ENCODE measurements around the gene ZCCHC7. TPM values are rescaled to one million over a fixed set of nuclear protein-coding genes. Genes with fewer than 3 reads are reported as not detected.

ZCCHC7 gene
- total and polyA plus RNA-seq, 9 of the 15 experiments (the other 6 are each of a cell fraction or from before 2014, with no cell fraction given), result 34.1 to 68.9 (median 48.8) TPM

DNA sequence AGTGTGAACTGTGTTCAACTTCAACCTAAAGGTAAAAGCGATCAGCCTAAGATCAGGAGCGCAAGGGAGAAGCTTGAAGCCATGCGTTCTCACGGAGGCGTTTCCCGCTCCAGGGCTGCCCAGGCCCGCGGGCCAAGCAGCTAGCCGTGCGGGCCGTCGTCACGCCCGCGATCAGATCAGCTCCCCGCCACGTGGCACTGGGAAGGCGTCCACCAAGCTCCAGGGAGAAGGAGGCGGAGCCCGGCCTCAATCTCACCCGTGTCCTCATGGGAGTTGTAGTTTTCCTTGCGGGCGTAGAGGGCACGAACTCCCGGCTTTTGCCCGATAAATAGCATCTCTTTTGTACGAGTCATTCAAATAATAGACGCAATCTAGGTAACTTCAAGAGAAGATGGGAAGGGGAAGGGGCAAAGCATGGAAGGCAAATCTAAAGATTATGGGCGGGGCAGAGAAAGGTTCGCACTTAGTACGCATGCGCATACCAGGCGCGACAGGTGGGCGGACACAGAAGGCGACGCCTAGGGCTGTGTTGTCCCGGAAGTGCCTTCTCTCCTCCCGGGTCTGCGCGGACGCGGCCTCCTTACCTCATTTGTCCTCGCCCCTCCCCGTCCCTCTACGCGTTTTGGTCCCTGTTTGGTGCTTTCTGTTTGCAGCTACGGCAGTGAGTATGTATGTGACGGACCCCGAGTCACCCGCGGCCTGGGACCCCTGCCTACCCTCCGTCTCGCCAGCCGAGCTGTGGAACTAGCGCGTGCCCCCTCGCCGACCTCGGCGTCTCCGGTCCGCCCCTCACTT is 40.8 kb upstream of the ZCCHC7 start (continued):
- TF ChIP-seq ZNF589 (CRISPR knock-in tag; IDR thresholded peaks at IDR 0.05; ENCODE audit: low read depth), result peak; percentile 57; the same call in 1 of the 2 replicates
- no peak for TF ChIP-seq FOXA1 (IDR thresholded peaks at IDR 0.05; ENCODE audit: borderline replicate concordance)
- no peak for TF ChIP-seq ZNF316 (IDR thresholded peaks at IDR 0.05)
- TF ChIP-seq, protein P1, sequence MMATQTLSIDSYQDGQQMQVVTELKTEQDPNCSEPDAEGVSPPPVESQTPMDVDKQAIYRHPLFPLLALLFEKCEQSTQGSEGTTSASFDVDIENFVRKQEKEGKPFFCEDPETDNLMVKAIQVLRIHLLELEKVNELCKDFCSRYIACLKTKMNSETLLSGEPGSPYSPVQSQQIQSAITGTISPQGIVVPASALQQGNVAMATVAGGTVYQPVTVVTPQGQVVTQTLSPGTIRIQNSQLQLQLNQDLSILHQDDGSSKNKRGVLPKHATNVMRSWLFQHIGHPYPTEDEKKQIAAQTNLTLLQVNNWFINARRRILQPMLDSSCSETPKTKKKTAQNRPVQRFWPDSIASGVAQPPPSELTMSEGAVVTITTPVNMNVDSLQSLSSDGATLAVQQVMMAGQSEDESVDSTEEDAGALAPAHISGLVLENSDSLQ (IDR thresholded peaks at IDR 0.05), result peak; percentile 36
- peak; percentile 84 for TF ChIP-seq GABPA (tag; conservative IDR thresholded peaks at IDR 0.05; ENCODE audit: low read depth)
- no peak for TF ChIP-seq PHTF2 (CRISPR knock-in tag; IDR thresholded peaks at IDR 0.05)
- peak; percentile 13 to 18; a peak in 1 of 4 replicates for TF ChIP-seq TRIM24 (IDR thresholded peaks at IDR 0.05)
- TF ChIP-seq, protein P2, sequence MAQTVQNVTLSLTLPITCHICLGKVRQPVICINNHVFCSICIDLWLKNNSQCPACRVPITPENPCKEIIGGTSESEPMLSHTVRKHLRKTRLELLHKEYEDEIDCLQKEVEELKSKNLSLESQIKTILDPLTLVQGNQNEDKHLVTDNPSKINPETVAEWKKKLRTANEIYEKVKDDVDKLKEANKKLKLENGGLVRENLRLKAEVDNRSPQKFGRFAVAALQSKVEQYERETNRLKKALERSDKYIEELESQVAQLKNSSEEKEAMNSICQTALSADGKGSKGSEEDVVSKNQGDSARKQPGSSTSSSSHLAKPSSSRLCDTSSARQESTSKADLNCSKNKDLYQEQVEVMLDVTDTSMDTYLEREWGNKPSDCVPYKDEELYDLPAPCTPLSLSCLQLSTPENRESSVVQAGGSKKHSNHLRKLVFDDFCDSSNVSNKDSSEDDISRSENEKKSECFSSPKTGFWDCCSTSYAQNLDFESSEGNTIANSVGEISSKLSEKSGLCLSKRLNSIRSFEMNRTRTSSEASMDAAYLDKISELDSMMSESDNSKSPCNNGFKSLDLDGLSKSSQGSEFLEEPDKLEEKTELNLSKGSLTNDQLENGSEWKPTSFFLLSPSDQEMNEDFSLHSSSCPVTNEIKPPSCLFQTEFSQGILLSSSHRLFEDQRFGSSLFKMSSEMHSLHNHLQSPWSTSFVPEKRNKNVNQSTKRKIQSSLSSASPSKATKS (CRISPR knock-in tag; IDR thresholded peaks at IDR 0.05), result no peak
- peak; percentile 88 for TF ChIP-seq GATA2 (CRISPR knock-in tag; IDR thresholded peaks at IDR 0.05)
- TF ChIP-seq NR2C2 (CRISPR knock-in tag; IDR thresholded peaks at IDR 0.05), result no peak; the same call in none of the 2 replicates
- peak; percentile 93; the same call in 1 of the 2 replicates for TF ChIP-seq NR2C2 (tag; IDR thresholded peaks at IDR 0.05)
- 0 out of 2 replicates have a peak, but pooled peaks have one; percentile 16 for TF ChIP-seq SIN3B (IDR thresholded peaks at IDR 0.05; ENCODE audit: low read depth)
- TF ChIP-seq, protein P3, sequence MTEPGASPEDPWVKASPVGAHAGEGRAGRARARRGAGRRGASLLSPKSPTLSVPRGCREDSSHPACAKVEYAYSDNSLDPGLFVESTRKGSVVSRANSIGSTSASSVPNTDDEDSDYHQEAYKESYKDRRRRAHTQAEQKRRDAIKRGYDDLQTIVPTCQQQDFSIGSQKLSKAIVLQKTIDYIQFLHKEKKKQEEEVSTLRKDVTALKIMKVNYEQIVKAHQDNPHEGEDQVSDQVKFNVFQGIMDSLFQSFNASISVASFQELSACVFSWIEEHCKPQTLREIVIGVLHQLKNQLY (CRISPR knock-in tag; conservative IDR thresholded peaks at IDR 0.05), result peak in 1 of 2 experiments; percentile 91; a peak in 1 of 4 replicates
- TF ChIP-seq HDAC3 (IDR thresholded peaks at IDR 0.05; ENCODE audit: borderline replicate concordance, partially characterized antibody), result no peak
- TF ChIP-seq U2AF2 (optimal IDR thresholded peaks at IDR 0.05; ENCODE audit: low read depth, low read length), result no peak
- TF ChIP-seq EP300 (IDR thresholded peaks at IDR 0.05; ENCODE audit: low read length), result no peak
- TF ChIP-seq ZNF57 (CRISPR knock-in tag; IDR thresholded peaks at IDR 0.05), result no peak
- TF ChIP-seq TGIF2 (CRISPR knock-in tag; IDR thresholded peaks at IDR 0.05), result no peak
- TF ChIP-seq, protein P4, sequence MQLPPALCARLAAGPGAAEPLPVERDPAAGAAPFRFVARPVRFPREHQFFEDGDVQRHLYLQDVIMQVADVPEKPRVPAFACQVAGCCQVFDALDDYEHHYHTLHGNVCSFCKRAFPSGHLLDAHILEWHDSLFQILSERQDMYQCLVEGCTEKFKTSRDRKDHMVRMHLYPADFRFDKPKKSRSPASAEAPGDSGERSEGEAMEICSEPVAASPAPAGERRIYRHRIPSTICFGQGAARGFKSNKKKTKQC (CRISPR knock-in tag; IDR thresholded peaks at IDR 0.05), result peak; percentile 95
- no peak for TF ChIP-seq TBL1XR1 (IDR thresholded peaks at IDR 0.05; ENCODE audit: low read length in 2 of 2)
- 0 out of 2 replicates have a peak, but pooled peaks have one; percentile 45 for TF ChIP-seq DMBX1 (CRISPR knock-in tag; IDR thresholded peaks at IDR 0.05; ENCODE audit: borderline replicate concordance)
- TF ChIP-seq, protein P5, sequence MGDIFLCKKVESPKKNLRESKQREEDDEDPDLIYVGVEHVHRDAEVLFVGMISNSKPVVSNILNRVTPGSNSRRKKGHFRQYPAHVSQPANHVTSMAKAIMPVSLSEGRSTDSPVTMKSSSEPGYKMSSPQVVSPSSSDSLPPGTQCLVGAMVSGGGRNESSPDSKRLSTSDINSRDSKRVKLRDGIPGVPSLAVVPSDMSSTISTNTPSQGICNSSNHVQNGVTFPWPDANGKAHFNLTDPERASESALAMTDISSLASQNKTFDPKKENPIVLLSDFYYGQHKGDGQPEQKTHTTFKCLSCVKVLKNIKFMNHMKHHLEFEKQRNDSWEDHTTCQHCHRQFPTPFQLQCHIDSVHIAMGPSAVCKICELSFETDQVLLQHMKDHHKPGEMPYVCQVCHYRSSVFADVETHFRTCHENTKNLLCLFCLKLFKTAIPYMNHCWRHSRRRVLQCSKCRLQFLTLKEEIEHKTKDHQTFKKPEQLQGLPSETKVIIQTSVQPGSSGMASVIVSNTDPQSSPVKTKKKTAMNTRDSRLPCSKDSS (IDR thresholded peaks at IDR 0.05; ENCODE audit: low read depth, partially characterized antibody), result no peak
- no peak for TF ChIP-seq NFRKB (IDR thresholded peaks at IDR 0.05; ENCODE audit: low read depth)
